ENCODE measurements around the gene MORC1.

DNA sequence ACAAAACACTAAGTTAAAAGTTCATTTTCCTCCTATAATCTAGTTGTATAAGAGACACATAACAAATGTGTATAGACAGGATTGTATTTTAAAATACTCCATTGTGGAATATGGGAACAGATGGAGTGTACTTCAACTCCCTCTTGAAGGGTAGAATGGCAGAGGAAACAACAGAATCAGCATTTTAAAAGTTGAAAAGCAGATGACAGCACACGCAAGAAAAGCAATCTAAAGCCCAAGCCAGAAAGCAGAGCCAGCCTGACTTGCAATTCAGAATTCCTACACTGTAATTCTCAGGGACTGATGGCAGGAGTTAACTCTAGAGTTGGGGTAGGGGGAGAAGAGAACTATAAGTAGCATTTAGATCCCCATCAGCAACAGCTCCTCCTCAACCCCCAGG, 22.8 kb downstream of the MORC1 start:
- TF ChIP-seq CTCF (IDR thresholded peaks at IDR 0.05), result no peak
- no peak for TF ChIP-seq POLR2A (IDR thresholded peaks at IDR 0.05)

Measured in testis (tissue), 2 donors.